ENCODE results near the gene MLXIP.
"Not testable (repeated sequence)": the region's sequence is repeated elsewhere in the genome, so short reads cannot be mapped to it uniquely, and the experiment has no call there.

Gene MLXIP

GRCh38 chr12:122051231-122051876 lies 27.2 kb upstream of the MLXIP start:
- Histone ChIP-seq H3K4me3 (no peak overlapping the region), H3K27ac (no peak overlapping the region)

GRCh38 chr12:122052285-122052684 lies 26.3 kb upstream of the MLXIP start:
- Histone ChIP-seq H3K27ac (no peak overlapping the region), H3K4me3 (no peak overlapping the region)

GRCh38 chr12:122054842-122055520 lies 23.6 kb upstream of the MLXIP start:
- Histone ChIP-seq H3K4me3 (no peak overlapping the region), H3K27ac (no peak overlapping the region)

GRCh38 chr12:122056406-122056805 lies 22.1 kb upstream of the MLXIP start:
- H3K4me3 ChIP-seq, H3K27ac ChIP-seq: not testable (repeated sequence)

- Histone ChIP-seq H3K27ac (no peak overlapping the region), H3K4me3 (no peak overlapping the region)
Measured at GRCh38 chr12:122057007-122057735, 21.4 kb upstream of the MLXIP start.

- Histone ChIP-seq H3K27ac (no peak overlapping the region), H3K4me3 (no peak overlapping the region)
Measured at GRCh38 chr12:122057769-122058168, 20.8 kb upstream of the MLXIP start.

GRCh38 chr12:122058549-122059149 lies 19.9 kb upstream of the MLXIP start:
- H3K4me3 ChIP-seq = no peak overlapping the region
- H3K27ac ChIP-seq = no peak overlapping the region

GRCh38 chr12:122059203-122059960 lies 19.2 kb upstream of the MLXIP start:
- no peak overlapping the region for H3K27ac ChIP-seq
- H3K4me3 ChIP-seq = no peak overlapping the region

GRCh38 chr12:122060081-122060501 lies 18.5 kb upstream of the MLXIP start:
- H3K27ac ChIP-seq = no peak overlapping the region
- H3K4me3 ChIP-seq = no peak overlapping the region

GRCh38 chr12:122061253-122061652 lies 17.3 kb upstream of the MLXIP start:
- Histone ChIP-seq H3K4me3 (no peak overlapping the region), H3K27ac (no peak overlapping the region)

- Histone ChIP-seq H3K4me3 (no peak overlapping the region), H3K27ac (peak overlapping the region in 20 of 21 experiments; percentile 22 to 76 (median 61))
Measured at GRCh38 chr12:122062832-122063693, 15.5 kb upstream of the MLXIP start.

- no peak overlapping the region for H3K4me3 ChIP-seq
- peak overlapping the region in 16 of 21 experiments; percentile 35 to 76 (median 64) for H3K27ac ChIP-seq
Measured at GRCh38 chr12:122063694-122064024, 14.9 kb upstream of the MLXIP start.

GRCh38 chr12:122064025-122064777 lies 14.4 kb upstream of the MLXIP start:
- Histone ChIP-seq H3K4me3 (no peak overlapping the region), H3K27ac (peak overlapping the region in 14 of 21 experiments; percentile 35 to 76 (median 68))

GRCh38 chr12:122064780-122065588 lies 13.6 kb upstream of the MLXIP start:
- H3K4me3 ChIP-seq = no peak overlapping the region
- peak overlapping the region in 12 of 21 experiments; percentile 1 to 76 (median 58) for H3K27ac ChIP-seq

GRCh38 chr12:122067548-122067947 lies 11.0 kb upstream of the MLXIP start:
- H3K27ac ChIP-seq = no peak overlapping the region
- H3K4me3 ChIP-seq = no peak overlapping the region

GRCh38 chr12:122067966-122068365 lies 10.6 kb upstream of the MLXIP start:
- Histone ChIP-seq H3K4me3 (no peak overlapping the region), H3K27ac (peak overlapping the region in 2 of 21 experiments; percentile 7 to 36)
